ENCODE measurements around the gene ATP5ME.

ATP5ME gene

DNA sequence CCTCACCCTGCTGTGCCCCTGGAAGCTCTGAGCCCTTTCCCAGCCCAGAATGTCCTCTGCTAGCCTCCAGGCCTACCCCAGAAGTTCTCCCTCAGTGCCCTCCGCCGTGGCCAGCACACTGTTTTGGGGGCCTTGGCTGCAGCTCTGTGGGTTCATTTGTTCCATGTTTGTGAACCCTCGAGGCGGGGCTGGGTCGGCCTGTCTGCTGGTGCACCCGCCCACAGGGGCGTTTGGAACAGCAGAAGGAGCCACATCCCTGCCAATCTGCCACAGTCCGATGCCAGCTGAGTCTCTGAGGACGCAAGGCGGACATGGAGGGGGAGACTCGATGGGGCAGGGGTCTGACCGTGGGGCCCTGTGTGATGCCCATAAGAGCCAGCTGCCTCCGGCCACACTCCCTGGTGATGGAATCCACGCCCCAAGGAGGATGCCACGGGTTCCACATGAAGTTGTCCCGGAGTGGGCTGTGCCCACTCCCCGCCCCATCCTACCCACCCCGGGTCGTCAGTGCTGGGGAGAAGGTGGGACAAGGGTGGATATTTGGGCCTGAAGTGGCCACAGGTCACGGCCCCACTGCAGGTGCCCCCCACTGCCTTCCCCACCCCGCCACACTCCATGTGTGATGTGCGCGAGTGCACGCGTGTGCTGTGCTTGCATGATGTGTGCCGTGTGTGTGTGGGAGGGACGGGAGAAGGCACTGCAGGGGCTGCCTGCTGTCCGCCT, 7.1 kb downstream of the ATP5ME start:
- Histone ChIP-seq H3K36me3 (ENCODE audit: control insufficient read depth, insufficient read depth, low read length) (no peaks in the 10 kb centered on the region), H3K9me3 (ENCODE audit: control insufficient read depth, low read length) (no peaks in the 10 kb centered on the region), H3K79me2 (no peaks in the 10 kb centered on the region), H3K27ac (no peak overlapping the region), H3K9ac (no peak overlapping the region), H3K27me3 (ENCODE audit: control insufficient read depth, insufficient read depth, low read length) (no peaks in the 10 kb centered on the region), H3K4me3 (ENCODE audit: low read depth, low read length) (no peak overlapping the region), H3K4me1 (no peaks in the 10 kb centered on the region), H3K4me2 (ENCODE audit: low read length) (no peak overlapping the region), H2AFZ (no peak overlapping the region)
- TF ChIP-seq, protein P1, sequence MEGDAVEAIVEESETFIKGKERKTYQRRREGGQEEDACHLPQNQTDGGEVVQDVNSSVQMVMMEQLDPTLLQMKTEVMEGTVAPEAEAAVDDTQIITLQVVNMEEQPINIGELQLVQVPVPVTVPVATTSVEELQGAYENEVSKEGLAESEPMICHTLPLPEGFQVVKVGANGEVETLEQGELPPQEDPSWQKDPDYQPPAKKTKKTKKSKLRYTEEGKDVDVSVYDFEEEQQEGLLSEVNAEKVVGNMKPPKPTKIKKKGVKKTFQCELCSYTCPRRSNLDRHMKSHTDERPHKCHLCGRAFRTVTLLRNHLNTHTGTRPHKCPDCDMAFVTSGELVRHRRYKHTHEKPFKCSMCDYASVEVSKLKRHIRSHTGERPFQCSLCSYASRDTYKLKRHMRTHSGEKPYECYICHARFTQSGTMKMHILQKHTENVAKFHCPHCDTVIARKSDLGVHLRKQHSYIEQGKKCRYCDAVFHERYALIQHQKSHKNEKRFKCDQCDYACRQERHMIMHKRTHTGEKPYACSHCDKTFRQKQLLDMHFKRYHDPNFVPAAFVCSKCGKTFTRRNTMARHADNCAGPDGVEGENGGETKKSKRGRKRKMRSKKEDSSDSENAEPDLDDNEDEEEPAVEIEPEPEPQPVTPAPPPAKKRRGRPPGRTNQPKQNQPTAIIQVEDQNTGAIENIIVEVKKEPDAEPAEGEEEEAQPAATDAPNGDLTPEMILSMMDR (IDR thresholded peaks at IDR 0.05), result no peak

DNA sequence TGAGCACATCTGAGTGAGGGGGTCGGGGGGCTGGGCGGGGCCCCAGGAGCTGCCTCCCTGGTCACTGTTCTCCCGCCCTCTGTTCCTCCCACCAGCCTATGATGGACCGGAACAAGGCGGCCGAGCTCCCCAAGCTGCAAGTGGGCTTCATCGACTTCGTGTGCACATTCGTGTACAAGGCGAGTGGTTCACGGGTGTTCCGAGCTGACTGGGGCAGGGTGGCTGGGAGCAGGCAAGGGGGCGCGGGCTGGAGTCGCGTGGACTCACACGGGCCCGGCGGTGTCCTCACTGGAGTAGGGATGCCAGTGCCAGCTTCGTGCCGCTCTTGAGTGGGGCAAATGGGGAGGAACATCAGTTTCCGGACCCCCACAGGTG, 7.7 kb downstream of the ATP5ME start:
- no peaks in the 10 kb centered on the region for H3K27me3 ChIP-seq (ENCODE audit: control insufficient read depth, insufficient read depth, low read length)
- no peaks in the 10 kb centered on the region for H3K9me3 ChIP-seq (ENCODE audit: control insufficient read depth, low read length)
- H3K4me1 ChIP-seq, result no peaks in the 10 kb centered on the region
- H3K36me3 ChIP-seq (ENCODE audit: control insufficient read depth, insufficient read depth, low read length), result no peaks in the 10 kb centered on the region
- TF ChIP-seq, protein P1 (IDR thresholded peaks at IDR 0.05), result no peak
- H3K79me2 ChIP-seq, result no peaks in the 10 kb centered on the region
- no peak overlapping the region for H3K4me2 ChIP-seq (ENCODE audit: low read length)
- no peak overlapping the region for H3K4me3 ChIP-seq (ENCODE audit: low read depth, low read length)
- H3K27ac ChIP-seq, result no peak overlapping the region
- no peak overlapping the region for H3K9ac ChIP-seq
- H2AFZ ChIP-seq, result no peak overlapping the region

DNA sequence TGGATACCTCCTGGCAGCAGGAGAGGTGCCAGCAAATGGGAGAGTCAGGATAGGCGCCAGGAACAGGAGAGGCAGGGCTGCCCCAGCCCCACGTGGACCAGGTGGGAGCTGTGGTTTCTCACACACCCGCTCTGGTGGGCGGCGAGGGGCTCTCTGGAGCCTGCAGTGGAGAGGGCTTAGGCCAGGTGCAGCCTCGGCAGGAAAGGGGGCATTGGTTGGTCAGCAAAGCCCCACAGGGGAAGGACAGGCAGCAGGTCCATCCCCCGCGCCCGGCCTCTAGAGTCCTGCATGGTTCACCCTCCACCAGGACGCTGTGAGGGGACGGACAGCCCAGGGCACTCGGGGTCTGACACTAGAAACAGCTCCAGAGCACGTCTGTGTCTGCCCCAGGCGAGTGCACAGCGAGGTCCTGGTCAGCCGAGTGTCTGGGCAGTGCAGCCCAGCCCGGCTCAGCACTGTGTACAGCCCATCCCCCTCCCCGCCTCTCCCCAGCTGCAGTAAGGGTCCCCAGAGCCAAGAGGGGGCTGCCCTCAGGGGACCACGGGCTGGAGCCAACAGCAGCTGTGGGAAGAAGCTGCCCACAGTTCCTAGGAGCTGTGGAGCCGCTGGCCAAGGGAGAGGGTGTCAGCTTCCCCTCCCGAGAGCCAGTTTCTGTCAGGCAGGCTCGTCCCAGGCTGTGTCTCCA, 8.2 kb downstream of the ATP5ME start:
- Histone ChIP-seq H3K4me3 (ENCODE audit: low read depth, low read length) (no peak overlapping the region), H3K27me3 (ENCODE audit: control insufficient read depth, insufficient read depth, low read length) (no peaks in the 10 kb centered on the region), H3K9me3 (ENCODE audit: control insufficient read depth, low read length) (no peaks in the 10 kb centered on the region), H3K36me3 (ENCODE audit: control insufficient read depth, insufficient read depth, low read length) (no peaks in the 10 kb centered on the region), H3K27ac (no peak overlapping the region), H3K9ac (no peak overlapping the region), H3K4me2 (ENCODE audit: low read length) (no peak overlapping the region), H2AFZ (no peak overlapping the region), H3K4me1 (no peaks in the 10 kb centered on the region), H3K79me2 (no peaks in the 10 kb centered on the region)
- TF ChIP-seq, protein P1 (IDR thresholded peaks at IDR 0.05), result no peak

DNA sequence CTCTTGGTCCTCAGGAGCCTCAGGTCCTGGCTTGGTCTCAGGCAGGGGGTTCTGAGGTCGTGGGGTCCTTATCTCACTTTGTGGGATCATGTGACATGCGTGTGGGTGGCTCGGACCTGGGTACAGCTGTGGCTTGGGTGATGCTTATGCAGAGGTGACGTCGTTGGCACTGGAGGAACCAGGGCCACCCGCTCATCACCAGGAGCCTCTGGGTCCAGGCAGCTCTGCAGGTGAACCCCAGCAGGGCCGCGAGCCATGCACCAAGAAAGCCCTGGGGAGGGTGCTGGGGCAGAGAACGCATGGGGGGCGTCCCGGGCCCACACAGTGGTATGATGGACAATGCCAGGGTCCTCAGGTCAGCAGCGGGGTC, 8.7 kb downstream of the ATP5ME start:
- no peak overlapping the region for H2AFZ ChIP-seq
- no peak overlapping the region for H3K4me2 ChIP-seq (ENCODE audit: low read length)
- TF ChIP-seq, protein P1 (IDR thresholded peaks at IDR 0.05), result no peak
- H3K27me3 ChIP-seq (ENCODE audit: control insufficient read depth, insufficient read depth, low read length), result no peaks in the 10 kb centered on the region
- H3K27ac ChIP-seq, result no peak overlapping the region
- H3K9ac ChIP-seq, result no peak overlapping the region
- H3K79me2 ChIP-seq, result no peaks in the 10 kb centered on the region
- H3K9me3 ChIP-seq (ENCODE audit: control insufficient read depth, low read length), result no peaks in the 10 kb centered on the region
- H3K36me3 ChIP-seq (ENCODE audit: control insufficient read depth, insufficient read depth, low read length), result no peaks in the 10 kb centered on the region
- H3K4me1 ChIP-seq, result no peaks in the 10 kb centered on the region
- no peak overlapping the region for H3K4me3 ChIP-seq (ENCODE audit: low read depth, low read length)

Measured in parathyroid adenoma (tissue), 2 donors.